Measurements from ENCODE around the gene ELP1.
"Not testable (repeated sequence)": the region's sequence is repeated elsewhere in the genome, so short reads cannot be mapped to it uniquely, and the experiment has no call there.

The ELP1 gene

DNA sequence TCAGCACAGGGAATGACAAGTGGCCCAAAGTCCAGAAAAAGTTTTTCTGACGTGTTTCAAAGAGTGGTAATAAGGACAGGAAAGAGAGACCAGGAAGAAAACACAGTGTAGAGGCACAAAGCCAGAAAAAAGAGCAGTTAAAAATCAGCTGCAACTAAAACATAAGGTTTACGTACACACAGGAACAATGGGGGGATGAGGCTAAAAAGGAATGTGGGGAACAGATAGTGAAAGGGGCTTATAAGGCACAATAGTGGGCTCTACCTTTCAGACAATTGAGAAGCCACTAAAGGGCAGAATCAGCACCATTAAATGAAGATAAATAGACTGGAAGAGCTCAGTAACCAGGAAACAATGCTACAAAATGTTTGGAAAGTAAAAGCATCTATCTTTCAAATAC lies 5.5 kb downstream of the ELP1 start:
- DNase-seq, result no peak

DNA sequence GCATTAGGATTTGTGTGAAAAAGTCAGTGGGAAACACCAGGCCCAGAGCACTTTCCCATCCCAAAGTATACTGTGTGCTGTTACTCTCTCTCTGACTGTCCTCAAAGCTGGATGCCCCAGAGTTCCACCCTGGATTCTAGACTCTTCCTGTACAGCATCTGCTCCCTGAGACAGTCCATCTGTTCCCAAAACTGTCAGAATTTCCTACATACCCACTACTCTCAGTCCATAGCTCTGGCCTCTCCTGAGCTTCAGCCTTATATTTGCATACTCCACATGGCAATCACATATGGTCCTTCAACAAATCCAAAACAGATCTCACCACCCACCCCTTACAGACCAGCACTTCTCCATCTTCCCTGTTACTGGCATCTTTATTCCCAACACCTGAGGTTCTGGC lies 9.5 kb downstream of the ELP1 start:
- no peak for DNase-seq

DNA sequence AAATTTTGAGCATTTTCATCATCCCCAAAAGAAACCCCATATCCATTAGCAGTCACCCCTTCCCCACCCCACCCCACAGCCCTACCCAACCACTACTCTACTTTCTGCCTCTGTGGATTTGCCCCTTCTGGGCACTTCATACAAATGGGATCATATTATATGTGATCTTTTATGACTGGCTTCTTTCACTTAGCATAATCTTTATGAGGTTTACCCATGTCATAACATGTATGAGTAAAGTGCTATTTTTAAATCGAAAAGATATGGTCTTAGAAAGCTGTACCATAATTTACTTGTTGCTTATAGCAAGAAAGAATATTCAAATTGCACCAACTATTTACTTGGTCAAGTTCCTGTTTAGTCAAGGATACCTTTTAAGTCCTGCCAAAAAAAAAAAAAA lies 12.7 kb downstream of the ELP1 start:
- DNase-seq, result no peak

DNA sequence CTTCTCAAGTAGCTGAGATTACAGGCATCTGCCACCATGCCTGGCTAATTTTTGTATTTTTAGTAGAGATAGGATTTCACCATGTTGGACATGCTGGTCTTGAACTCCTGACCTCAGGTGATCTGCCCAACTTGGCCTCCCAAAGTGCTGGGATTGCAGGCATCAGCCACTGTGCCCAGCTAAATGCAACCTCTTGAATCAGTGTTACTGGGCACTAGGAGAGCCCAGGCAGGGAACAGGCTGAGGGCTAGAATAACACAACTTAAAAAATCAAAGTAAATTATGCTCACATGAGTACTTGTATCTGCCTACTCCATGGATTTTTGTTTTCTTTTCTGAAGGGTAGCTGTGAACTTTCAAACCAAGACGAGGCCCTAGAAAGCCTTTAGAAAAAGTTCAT lies 13.5 kb downstream of the ELP1 start:
- DNase-seq, result not testable (repeated sequence)

DNA sequence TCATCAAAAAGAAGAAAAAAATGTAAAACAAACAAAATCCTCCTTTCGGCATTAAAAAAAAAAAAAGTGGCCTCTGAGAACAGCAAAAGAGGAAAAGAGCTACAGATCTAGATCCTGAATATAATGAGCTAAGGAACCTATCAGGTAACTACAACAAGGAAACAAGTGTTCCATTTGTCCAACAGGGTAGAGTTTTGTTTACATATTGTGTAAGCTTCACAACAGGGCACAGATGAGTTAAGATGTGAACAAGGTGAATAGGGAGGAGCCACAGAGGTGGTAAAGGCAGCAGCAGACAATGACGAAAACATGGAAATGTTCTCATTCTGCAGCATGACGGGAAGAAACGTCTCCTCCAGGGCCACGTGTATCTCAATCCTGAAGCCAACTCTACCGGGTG lies 14.4 kb downstream of the ELP1 start:
- no peak for DNase-seq

DNA sequence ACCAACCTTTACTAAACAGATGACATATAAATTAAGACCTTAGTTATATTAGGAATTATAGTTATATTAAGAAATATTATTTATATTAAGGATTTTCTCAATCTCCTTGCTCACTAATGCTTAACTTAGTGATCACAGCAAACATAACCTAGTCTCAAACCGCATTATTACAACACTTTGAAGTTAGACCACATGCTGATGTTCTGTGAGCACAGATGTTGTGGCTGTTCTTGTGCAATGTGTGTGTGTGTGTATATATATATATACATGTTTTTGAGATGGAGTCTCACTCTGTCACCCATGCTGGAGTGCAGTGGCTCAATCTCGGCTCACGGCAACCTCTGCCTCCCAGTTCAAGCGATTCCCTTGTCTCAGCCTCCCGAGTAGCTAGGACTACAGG lies 20.5 kb downstream of the ELP1 start:
- DNase-seq, result no peak

DNA sequence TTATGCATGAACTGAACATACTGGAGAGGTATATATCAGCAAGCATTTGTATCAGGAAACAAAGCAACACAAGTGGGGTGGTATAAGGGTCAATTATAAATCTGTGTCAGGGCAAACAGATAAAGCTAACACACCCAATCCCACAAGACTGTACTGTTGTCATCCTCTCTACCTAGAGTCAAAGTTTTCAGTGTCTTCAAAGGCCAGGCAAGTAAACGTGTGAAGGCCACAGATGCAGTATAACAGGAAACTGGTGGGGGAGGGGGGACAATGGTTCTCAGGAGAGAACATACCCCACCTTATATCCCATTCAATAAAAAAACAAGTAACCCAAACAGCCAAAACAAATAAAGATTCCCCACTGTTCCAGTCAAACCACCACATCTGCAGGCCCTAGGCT lies 22.1 kb downstream of the ELP1 start:
- no peak for DNase-seq

DNA sequence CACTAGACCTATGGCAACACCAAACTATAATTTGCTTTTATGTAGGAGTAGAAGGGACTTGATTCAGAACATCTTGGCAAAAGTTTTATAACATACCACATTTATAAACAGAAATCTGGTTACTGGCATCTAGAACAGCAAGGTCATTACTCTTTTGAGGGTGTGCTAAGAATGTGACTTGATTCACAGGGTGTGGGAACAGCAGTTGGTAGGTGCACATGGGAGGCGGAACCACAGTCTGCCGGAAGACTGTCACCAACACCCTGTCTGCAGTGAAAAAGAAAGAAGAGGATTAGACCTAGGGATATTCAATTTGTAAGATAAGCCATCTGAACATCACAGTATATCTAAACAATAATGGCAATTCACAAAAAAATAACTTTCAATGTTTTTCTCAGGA lies 23.0 kb downstream of the ELP1 start:
- no peak for DNase-seq

DNA sequence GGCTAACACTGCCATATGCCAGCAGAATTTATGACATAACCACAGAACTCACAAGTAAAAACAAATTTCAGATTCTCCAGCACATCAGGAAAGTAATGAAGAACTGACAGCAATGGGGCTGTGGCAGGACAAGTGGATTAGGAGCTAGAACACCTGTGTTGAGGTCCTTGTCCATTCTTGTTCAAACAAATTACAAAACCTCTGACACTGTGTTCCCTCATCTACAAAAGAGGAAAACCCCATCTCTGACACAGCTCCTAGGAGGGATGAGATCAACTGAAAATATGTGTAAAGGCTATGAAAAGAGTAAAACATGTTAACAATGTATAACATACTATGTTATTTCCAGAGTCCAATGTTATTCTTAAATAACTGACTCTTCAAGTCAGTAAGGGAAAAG lies 23.5 kb downstream of the ELP1 start:
- no peak for DNase-seq

DNA sequence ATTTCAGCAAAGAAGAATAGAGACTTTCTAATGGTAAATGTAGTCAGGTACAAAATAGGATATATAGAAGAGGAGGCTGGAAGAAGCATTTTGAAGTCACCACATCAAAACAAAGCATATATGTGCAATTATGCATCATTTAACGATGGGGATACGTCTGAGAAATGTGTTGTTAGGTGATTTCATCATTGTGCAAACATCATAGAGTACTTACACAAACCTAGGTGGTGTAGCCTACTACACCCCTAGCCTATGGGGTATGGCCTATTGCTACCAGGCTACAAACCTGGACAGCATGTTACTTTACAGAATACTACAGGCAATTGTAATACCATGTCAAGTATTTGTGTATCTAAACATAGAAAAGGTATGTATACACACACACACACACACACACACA lies 28.4 kb downstream of the ELP1 start:
- DNase-seq, result no peak

DNA sequence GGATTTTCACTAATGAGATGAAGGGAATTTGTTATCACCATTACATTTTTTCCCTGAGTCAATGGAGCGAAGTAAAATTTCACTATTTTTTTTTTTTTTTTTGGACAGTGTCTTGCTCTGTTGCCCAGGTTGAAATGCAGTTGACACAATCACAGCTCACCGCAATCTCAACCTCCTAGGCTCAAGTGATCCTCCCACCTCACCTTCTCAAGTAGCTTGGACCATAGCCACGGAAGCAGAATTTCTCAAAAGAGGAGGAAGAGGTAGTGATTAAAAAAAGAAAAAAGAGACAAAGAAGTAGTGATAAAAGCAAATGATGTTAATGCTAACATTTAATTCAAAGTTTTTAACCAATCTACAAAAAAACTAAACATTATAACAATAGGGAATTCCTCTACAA lies 29.8 kb downstream of the ELP1 start:
- DNase-seq, result no peak

DNA sequence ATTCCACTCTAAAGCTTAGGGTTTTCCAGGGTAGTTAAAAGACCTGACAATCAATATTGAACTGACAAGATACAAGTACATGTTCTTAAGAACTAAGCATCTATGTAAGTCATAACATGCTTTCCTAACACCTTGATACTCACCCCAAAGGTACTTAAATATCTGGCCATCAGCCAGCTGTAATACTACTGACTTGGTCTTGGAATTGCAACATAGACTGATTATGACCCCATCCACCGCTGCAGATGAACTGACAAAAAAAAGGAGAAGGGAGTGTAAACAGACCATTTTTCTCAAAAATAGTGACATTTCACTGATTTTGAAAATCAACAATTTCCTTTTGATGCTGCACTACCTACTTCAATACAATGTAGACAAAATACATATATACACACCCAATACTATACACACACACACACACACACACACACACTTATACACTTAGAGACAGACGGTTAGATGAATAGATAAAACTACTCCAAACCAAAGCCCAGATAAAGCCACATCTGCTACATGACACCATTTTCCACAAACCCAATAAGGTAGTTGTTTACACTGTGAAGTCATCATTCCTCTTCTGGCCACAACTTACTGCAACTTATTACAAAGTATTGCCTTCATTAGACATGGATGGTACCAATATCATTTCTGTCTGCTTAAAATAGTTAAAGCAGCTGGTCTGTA lies 30.4 kb downstream of the ELP1 start:
- no peak for DNase-seq

DNA sequence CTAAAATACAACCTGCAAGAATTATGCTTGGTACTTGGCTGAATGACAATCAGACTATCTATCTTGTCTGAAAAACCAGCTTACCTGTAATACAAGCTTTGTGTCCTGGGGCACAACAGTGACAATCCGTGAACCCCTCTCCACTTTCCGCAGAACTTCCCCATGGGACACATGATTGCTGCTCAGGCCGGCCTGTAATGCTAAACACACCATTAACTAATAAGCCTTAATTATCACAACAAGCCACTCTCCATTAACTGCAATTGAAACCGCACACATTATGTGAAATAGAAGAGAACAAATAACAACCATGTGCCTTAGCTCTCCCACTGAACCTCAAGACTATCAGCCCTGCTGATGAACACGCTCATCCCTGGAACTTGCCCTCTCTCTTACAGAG lies 33.7 kb downstream of the ELP1 start:
- DNase-seq, result no peak

DNA sequence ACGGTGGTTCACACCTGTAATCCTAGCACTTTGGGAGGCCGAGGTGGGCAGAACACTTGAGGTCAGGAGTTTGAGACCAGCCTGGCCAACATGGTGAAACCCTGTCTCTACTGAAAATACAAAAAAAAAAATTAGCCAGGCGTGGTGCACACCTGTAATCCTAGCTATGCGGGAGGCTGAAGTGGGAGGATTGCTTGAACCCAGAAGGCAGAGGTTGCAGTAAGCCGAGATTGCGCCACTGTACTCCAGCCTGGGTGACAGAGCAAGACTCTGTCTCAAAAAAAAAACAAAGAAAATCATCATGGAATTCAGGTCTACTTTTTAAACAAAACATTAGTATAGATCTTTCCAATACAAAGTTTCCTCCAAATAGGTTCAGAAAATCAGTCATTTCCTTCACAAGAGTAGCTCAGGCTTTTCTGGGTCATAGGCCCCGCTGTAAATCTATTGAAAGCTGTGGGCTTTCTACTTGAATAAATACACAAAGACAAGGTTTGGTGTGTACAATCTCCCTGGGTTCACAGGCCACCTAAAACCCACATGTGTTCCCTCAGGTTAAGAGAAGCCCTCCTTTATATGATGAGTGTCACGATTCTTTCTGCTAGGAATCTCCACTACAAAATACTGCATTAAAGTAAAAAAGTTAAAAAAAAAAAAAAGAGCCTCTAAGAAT lies 34.8 kb downstream of the ELP1 start:
- not testable (repeated sequence) for DNase-seq

DNA sequence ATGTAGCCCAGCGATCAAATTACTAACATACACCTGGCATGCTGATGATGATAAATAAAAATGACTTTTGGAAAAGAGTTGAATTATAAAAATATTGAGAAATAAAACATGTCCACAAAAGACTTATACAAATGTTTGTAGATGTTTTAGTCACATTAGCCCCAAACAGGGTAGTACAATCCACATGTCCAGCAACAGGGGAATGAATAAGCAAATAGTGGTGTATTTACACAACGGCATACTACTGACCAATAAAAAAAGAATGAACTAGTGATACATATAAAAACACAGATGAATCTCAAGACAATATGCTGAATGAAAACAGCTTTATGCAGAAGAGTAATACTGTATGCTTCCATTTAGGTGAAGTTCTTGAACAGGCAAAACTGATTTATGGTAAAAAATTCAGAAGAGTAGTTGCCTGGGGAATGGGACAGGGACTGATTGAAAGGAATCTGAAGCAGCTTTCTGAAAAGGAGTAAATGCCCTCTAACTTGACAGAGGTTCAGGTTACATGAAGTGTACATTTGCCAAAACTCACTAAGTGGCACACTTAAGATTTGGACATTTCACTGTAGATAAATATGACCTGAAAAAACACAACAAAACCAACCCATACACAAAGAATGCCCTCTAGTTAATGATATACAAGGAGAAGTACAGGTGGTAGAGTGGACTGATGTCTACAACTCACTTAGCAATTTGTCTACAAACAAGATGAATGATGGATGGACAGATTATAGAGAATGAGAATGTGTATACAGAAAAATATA lies 36.4 kb downstream of the ELP1 start:
- DNase-seq, result no peak

DNA sequence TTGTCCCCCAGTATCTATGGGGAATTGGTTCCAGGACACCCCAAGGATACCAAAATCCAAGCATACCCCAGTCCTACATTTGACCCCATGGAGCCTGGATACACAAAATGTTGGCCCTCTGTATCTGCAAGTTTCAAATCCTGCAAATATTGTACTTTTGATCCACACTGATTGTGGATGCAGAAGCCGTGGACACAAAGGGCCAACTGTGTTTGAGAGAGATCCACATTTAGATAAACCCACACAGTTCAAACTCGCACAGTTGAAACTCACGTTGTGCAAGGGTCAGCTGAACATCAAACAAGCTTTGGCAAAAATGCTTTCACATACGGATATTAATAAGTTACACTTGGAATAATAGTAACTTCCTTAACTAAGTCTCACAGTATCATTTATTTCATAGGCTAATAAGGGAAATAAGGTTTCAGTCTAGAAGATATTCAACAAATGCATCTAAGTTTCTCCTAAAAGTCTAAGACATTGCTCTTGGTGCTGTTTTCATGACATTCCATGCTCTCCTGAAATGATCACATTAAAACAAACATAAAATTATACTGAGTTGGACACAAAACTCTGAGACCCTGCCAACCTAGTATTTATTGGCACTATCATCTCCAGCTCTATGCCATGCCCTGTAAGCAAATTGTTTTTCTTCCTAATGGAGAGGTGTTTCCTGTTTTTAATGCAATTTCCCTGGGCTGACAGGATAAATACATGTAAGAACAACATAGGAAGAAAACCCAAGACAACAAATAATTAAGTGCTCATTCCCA lies 39.5 kb downstream of the ELP1 start:
- DNase-seq, result no peak

DNA sequence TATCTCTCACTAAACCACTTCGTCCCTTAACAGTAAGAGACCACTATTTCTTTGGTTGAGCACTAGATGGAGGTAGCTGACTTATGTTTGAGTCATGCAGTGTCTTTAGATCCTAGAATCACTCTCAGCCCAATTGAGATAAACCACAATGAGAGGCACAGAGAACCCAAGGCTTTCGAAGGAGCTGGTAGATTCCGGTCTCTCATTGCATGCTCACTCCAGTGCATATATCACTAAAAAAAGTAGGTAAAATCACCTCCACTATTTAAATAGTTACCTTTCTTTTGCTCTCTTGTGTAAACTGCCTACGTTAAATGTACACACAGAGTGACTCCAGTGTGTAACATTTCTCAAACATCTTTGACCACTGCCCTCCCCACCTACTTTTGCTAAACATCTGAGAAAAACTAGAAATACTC lies 44.3 kb downstream of the ELP1 start:
- no peak for DNase-seq

DNA sequence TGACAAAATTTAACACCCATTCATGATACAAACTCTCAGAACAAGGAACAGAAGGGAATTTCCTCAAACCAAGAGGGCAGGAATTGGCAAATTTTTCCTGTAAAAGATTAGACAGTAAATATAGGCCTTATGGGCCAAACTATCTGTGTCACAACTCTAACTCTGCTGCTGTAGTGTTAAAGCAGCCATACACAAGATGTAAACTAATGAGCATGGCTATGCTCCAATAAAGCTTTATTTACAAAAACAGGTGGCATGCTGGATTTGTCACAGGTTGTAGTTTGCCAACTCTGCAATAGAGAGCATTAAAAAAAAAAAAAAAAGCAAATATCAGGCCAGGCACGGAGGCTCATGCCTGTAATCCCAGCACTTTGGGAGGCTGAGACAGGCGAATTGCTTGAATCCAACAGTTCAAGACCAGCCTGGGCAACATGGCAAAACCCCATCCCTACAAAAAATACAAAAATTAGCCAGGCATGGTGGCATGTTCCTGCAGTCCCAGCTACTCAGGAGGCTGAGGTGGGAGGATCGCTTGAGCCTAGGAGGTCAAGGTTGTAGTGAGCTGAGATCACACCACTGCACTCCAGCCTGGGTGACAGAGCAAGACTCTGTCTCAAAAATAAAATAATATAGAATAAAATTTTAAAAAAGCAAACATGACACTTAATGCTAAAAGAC lies 47.2 kb downstream of the ELP1 start:
- DNase-seq, result not testable (repeated sequence)

DNA sequence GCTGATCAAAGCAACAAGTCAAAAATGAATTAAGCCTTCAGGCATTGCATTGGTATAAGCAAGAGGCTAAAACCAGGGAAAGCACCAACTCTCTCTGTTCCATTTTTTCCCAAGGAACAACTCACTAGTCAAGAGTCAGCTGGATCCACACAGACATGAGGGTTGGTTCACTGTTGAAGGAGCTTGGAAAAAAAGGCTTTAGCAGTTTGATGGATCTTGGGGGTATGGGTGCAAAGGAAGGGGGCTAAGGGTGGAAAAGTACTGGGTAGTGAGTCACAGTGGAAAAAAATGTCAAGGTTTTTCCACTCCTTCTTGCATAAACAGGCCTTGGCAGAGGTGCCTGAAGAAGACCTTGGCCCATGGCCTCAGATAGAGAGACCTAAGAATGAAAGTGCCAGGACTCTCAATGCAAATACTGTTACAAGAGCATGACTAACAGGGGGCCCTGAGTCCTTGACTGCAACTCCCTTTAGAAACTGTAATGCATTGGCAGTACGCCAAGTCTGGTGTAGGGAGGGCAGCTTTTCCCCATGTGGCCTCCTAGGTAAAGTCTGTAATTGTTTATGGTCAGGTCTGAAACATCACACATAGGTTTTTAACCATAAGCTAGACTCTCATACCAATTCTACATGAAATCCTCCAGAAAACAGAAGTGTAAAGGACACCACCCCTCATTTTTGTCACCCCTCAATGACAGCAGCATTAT lies 48.1 kb downstream of the ELP1 start:
- DNase-seq, result peak; percentile 57

DNA sequence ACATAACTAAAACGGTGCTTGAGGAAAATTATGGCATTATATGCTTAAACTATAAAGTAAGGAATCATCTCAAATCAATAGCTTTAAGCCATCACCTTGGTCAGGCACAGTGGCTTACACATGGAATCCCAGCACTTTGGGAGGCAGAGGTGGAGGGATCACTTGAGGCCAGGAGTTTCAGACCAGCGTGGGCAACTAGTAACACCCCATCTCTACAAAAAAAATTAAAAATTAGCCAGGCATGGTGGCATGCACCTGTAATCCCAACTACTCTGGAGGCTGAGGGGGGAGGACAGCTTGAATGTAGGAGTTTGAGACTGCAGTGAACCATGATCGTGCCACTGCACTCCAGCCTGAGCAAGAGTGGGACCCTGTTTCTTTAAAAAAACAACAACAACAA lies 49.2 kb downstream of the ELP1 start:
- DNase-seq, result no peak

DNA sequence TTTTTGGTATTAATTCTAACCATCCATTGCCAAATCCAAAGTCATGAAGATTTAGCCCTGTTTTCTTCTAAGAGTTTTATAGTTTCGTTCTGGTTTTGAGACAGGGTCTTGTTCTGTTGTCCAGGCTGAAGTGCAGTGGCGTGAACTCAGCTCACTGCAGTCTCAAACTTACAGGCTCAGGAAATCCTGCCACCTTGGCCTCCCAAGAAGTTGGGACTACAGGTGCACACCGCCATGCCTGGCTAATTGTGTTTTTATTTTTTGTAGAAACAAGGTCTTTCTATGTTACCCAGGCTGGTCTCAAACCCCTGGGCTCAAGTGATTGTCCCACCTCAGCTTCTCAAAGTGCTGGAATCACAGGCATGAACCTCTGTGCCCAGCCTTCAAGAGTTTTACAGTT lies 50.8 kb downstream of the ELP1 start:
- DNase-seq, result no peak

Data from activated CD4-positive, alpha-beta T cell treated with anti-CD3 and anti-CD28 coated beads, Interleukin-2, amount 50 U/mL, for 16 hours (primary cell).